ENCODE data around the gene SLITRK4. TPM values are rescaled to one million over a fixed set of nuclear protein-coding genes. Genes with fewer than 3 reads are reported as not detected.

The SLITRK4 gene
- total RNA-seq, 1 experiment from 2014 or later: not detected

Other genes starting within 250 kb of the SLITRK4 start
- not detected in 2 replicates for gene SPANXN3, start 118.6 kb downstream of the SLITRK4 start, total RNA-seq (2014; rRNA removed; shearing (Covaris generic))
- gene SPANXN2, start 84.7 kb upstream of the SLITRK4 start, total RNA-seq (2014; rRNA removed; shearing (Covaris generic)): not detected in 2 replicates
- gene UBE2NL, start 248.0 kb upstream of the SLITRK4 start, total RNA-seq (2014; rRNA removed; shearing (Covaris generic)): not detected in 2 replicates